ENCODE data around the gene ST6GALNAC6.

Gene ST6GALNAC6

DNA sequence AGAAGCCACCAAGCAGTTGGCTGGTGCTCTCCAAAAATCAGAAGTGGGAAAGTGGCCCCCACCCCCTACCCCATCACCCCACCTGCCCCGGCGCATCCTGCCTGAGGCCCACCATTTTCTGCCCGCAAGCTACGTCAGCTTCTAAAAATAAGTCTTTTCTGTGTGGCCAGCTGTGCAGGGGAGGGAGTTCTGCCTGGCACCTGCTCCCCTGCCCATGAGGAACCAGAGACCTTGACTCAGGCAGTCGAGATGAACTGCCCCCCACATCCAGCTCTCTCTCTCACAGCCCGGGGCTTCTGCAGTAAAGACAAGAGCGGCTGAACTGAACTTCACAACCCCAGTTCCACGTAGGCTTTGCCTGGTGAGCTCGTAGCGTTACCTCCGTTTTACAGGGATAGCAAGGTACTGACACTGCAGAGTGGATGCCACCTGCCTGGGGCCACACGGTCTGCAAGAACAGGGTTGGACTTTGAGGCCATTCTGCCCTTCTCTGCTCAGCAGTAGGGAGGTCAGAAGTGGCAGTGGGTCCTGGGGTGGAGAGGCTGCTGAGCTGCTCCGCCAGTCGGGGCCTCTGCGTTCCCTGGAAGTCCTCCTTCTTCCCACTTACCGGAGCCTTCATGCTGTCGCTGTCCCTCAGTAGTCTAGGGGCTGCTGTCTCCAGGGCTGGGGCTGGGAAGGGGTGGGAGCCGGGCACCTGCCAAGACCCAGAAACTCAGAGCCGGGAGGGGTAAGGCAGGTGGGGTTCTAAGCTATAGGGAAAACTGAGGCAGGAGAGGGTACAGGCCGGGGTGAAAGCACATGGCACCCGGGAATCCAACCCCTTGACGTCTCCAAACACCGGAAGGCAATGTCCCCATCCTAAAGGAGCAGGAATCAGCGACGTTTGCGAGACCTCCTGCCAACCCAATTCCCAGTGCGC is 16.7 kb upstream of the ST6GALNAC6 start:
- DNase-seq: no peak

DNA sequence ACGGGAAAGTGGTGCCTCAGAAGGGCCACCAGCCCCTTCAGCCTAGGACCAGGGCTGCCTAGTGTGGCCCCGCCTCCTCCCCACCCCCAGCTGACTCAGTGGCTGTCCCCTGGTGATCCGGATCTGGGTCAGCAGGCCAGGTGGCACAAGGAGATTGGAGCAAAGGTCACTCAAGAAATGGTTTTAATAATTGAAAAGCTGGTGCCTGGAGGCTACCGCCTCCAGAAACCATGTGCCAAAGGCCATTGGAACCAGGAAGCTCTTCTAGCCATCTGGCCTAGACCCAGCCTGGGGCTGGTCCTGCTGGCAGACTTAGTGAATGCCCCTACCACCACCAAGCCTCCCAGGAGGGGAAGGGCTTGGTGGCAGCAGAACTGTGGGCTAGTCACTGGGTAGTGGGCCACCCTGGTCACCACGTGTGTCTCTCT is 15.9 kb upstream of the ST6GALNAC6 start:
- DNase-seq: no peak

DNA sequence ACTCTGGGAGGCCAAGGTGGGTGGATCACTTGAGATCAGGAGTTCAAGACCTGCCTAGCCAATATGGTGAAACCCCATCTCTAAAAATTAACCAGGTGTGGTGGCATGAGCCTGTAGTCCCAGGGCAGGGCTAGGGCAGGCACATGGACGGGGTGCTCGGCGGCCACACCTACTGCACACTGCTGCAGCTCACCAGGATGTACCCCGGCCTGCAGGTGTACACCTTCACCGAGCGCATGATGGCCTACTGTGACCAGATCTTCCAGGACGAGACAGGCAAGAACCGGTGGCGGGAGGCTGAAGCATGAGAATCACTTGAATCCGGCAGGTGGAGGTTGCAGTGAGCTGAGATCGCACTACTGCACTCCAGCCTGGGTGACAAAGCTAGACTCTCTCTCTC is 14.3 kb upstream of the ST6GALNAC6 start:
- DNase-seq: no peak

DNA sequence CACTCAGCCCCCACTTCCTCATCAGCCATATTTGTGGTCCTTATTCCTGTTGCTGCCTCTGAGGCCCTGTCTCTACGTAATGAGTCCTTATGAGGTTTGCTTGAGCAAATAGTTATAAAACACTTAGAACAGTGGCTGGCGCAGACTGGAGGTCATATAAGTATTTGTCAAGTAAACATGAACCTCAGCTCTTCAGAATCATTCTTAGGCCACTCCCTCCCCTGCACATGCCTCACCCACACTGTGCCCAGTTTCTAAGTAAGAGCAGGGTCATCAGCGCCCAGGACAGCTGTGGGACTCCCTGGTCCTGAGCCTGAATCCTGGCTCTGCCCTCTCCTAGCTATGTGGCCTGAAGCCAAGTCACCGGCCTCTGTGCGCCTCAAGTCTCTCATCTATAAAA is 13.5 kb upstream of the ST6GALNAC6 start:
- no peak for DNase-seq

DNA sequence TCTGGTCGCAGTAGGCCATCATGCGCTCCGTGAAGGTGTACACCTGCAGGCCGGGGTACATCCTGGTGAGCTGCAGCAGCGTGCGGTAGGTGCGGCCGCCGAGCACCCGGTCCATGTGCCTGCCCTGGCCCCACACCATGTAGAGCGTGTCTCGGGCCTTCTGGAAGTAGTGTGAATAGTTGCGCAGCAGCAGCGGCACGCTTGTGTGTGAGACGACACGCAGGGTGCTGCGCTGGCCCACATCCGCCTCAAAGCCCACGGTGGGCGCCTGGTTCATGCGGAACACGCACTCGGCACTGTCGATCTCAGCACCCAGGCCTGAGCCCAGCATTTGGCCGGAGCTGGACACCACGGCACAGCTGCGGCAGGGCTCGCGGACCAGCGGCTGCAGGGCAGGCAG is 12.9 kb upstream of the ST6GALNAC6 start:
- no peak for DNase-seq

DNA sequence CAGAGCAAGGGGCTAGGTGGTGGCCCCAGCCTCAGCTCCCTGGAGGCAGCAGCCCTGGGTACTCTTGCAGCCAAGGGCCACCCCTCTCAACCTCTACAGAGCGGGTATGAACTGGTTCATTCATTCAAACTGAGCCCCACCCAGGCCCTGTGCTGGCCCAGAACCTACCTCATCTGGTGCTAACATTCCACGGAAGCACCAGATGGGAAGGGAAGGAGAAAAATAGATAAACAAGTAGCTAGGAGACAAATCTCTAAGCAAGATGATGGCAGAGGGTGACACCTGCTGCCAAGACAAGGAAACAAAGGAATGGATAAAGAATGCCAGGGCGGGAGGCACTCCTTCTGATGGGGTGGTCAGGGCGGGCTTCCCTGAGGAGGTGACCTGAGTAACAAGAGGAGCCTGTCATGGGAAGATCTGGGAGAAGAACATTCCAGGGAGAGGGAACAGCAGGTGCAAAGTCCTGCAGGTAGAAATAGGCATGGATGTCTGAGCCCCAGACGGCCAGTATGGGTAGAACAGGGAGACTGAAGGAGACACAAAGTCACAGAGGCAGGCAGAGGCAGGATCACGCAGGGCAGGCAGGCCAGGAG is 11.3 kb upstream of the ST6GALNAC6 start:
- DNase-seq: no peak

DNA sequence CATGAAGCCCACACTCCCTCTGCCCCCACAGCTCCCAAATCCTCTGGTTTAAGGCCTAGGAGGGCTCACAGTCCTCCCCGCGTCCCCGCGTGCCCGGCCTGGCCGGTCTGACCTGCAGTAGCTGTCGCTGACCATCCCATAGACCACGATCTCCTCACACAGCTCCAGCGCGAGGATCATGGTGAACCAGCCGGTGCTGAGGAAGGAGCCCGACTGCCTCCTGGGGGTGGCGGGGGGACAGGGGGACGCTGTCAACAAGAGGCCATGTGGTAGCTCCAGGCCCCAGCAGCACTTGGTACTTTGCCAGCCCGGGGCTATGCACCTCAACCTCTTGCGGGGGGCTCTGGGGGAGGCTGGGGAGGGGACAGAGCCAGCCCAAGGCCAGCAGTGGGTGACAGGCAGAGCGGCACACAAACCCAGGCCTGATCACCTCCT is 10.5 kb upstream of the ST6GALNAC6 start:
- no peak for DNase-seq

DNA sequence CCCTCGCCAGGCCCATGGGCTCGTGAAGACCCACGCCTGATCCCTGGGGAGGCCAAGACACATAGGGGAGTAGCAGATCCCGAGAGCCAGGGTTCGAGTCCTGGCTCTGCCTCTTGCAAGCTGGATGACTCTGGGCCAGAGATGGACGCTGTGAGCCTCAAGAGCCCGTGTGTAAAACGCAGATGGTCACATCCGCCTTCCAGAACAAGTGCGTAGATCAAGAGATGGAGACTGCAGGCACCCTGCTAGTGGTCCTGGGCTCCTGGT is 9.2 kb upstream of the ST6GALNAC6 start:
- no peak for DNase-seq

DNA sequence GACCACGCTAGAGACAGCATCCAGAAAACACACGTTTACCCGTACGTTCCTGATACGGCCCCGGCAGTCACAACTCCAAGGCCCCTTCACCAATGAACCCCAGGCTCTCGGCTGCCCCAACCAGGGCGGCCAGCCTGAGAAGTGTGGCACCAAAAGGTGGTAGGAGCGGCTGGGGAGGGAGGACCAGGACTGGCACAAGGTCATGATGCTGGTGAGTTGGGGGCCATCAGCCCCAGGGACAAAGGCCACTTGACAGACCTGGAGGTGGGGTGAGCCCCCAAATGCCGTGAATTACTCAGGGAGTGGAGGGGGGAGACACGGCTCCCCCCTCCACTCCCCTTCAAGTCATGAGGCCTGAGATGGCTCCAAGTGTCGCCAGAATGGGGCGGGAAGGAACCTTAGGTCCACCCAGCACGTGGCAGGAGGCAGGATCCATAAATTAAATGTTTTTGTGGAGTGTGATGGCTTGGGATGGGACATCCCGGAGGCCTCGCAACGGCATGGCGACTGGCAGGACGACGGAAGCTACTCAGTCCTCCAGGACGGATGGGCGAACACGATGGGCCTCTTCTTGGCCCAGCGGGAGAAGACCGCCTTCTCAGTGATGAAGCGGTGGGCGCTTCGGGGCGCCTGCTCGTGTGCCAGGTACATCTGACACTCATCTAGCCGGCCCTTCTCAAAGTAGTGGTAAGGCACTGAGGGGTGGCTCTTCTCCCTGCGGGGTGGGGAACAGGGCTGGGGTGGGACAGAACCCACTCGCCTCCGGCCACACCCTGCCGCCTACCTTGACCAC is 8.7 kb upstream of the ST6GALNAC6 start:
- no peak for DNase-seq

DNA sequence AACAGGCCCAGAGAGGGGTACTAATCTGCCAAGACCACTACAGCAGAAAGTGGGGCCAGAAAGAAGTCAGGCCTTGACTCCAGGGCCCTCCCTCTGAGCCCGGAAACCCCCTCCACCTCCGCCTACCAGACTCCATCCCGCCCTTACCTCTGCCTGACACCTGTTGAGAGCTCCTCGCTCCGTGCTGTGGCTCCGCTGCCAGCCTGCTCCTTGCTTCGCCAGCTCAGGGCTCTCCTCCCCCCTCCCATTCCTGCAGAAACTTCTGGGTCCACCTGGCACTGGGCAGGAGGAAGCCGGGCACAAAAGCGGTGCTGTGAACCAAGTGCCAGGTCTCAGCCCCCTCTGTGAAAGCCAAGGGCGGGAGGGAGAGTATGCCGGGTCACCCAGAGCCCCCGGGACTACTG is 6.4 kb upstream of the ST6GALNAC6 start:
- DNase-seq: no peak

DNA sequence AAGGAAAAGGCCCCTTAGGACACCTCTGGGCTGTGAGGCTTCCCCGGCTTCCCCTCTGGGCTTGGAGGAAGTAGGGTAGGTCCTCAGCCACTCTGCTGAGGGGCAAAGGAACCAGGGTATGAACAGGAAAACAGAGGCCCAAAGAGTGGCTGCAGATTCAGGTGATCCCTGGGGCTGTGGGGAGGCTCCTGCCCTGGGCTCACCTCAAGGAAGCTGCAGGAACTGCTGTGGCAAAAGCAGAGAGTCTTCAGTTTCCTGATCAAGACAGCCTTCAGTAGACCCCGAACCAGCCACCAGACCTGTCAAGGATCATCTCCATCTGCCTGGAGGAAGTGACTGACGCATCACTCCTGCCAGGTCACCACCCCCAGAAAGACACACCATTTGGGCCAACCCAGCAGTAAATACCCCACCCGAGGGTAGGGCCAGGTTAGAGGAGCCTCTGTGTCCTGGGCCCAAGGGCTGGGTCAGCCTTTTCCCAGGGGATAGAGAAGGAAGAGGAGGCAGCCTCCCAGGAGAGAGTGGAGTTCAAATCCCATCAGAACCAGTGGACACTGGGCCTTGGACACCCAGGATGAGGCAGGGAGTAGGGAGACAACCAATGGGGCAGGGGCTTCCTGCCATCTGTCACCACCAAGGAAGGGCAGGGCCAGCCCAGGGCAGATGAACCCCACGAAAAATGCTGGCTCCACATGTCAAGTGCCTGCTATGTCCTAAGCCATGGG is 5.8 kb upstream of the ST6GALNAC6 start:
- DNase-seq: no peak

DNA sequence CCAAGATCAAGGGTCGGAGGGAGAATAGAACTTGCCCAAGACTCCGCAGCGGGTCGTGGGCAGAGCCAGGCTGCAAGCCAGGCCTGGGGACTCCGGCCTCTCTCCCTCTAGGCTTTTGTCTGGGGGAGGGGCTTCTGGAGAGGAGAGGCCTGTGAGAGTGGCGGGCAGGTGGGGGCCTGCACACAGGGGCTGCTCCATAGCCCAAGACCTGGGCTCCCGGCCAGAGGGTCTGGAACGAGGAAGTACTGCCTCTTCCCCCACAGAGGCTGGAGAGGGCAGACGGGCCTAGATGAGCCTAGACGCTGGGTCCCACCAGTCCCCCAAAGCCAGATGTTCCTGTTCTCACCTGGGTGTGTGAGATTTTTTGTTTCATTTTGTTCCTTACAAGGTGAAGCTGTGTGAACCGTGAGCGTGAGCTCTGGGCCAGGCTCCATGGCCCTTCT is 5.2 kb upstream of the ST6GALNAC6 start:
- no peak for DNase-seq

DNA sequence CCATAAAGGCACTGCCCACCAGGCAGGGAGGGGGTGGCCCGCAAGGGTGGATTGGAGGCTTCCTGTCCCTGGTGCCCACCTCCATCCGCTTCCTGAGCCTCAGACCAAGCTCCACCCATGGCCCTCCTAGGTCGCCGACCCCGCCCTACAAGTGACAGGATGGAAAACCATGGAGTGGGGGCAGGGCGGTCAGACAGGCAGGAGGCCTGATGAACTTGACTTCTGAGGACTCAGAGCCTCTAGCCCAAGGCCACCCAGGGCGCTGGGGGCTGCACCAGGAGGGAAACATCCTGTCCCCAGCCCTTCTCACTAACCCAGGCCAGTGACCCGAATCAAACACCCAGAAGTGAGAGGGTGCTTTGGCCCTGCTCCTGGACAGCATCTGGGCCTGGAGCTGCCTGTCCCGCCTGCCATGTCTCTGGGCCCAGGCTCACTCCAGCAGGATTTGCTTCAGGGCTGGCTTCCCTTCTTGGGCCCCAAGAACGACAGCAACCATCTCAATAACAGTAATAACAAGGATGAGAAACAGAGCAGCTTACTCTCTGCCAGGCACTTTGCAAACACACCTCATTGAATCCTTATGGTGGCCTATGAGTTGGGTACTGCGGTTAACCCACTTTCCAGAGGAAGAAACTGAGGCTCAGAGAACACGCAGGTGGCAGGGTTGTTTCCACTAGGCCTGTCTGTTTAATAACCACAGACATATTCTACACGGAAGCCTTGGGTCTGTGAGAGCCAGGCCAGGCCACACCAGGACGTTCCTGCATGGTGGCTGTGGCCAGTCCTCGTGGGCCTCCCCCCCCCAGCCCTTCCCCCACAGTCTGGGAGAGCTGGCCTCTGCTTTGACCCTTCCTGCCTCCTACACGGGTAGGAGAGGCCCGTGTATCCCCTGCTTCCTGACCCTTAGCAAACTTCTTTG is 4.4 kb upstream of the ST6GALNAC6 start:
- no peak for DNase-seq

DNA sequence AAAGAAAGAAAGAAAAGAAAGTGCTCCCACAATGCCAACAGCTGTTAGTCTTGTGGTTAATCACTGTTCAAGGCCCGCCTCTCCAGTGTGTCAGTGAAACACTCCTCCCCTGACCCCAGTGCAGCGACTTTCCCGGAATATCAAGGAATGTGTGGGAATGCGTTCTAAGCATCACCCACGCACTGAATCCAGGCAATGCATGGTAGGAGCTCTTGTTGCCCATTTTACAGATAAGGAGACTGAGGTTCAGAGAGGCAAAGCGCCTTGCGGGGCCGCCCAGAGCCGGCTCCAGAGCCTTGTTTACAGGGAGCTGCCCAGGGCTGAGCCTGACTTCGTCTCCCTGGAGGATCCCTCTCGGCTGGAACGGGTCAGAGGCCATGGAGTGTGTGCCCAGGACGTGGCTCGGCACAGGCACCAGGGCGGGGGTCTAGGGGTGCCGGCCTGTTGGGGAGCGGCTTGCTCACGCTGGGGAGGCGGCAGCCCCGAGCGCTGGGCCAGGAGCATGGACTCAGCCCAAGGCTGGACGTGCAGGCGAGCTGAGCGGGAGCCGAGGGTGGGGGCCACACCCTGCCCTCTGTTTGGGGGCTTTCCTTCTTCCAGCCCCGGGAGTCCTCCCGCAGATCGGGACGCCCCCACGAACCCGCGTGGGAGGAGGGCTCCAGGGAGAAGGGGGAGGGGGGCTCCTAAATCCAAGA is 823 bp downstream of the ST6GALNAC6 start:
- DNase-seq: peak in 1 of 2 donors; percentile 64

DNA sequence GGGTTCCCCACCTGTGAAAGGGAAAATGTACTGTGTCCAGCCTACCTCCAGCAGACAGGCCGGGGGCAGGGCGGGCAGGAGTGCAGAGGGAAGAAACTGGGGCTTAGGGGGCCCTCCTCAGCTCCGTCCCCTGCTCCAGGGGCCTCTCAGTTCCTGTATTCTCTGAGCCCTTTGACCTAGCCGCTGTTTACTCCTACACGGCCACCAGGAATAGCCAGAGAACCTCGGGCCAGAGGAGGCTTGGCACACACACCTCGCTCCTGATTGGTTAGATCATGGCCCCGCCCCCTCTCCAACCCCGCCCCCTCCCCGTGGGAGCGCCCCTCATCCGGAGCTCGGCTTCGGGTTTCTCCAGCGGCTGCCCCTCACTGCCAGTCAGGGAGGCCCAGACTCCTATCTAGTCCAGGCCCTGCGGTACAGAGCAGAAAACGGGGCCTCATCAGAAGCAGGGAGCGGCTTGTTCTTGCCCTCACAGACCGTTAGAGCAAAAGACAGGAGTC is 2.2 kb downstream of the ST6GALNAC6 start:
- peak; percentile 73 to 88 for DNase-seq

DNA sequence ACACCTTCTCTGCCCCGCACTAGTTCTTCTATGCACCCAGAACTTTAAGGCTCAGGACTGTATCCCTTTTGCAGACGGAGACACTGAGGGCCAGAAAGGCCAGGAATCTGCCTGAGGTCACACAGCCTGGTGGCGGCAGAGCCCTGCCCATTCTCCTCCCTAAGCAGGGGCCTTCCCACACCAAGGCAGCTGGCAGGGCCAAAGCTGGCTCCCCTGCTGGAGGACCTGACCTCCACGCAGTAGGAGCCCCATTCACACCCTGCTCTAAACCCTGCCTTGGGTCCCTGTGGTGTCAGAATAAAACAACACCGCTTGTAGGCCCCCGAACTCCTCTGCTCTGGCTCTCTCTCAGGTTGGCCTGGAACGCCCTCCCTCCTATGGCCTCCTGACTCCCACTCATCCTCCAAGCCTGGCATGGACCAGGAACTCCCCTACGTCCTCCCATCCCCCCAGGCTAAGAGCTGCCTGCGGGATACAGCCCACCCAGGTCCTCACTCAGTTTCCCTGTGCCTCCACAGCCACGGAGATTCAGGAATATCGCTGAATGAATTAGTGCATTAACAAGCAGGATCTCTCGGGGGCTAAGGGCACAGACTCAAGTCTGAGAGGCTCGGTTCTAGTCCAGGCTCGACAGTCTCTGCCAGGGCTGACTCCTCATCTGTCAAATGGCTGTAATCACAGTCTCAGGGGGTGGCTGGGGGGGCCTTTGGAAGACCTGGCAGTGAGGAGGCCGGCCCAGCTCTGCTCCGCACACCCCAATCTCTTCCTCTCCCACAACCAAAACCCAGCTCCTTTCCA is 2.8 kb downstream of the ST6GALNAC6 start:
- no peak for DNase-seq

DNA sequence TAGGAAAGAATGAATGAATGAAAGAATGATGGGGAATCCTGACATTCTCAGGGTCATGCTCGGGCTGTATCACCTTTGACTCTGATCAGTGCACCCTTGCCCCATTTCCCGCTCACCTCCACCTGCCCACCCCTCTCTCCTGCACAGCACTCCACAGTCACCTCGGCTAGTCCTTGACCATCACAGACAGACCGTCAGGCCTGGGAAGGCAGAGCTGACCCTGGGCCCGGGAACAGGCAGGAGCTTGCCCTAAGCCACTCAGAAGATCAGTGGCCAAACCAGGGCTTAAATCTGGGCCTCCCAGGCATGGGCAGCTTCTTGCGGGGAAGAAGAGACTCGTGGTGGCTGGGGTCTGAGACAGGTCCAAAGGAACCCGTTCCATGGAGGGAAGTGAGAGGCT is 3.6 kb downstream of the ST6GALNAC6 start:
- no peak for DNase-seq

DNA sequence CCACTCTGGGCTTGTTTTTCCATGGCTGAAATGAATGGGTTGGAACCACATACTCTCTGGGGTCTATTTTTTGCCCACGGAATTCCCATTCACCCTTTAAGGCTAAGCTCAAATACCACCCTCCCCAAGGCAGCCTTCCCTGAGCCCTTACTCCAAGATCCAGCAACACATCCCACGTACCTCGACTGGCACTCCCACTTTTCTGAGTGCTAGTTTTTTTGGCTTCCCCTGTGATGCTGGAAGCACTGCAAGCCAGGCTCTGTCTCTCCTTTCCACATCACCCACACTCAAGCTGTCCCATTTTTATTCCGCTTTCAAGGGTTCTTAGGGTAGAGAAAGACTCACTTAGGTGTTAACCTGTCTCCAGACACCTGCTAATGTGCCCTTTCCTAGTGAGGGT is 6.0 kb downstream of the ST6GALNAC6 start:
- DNase-seq: no peak

DNA sequence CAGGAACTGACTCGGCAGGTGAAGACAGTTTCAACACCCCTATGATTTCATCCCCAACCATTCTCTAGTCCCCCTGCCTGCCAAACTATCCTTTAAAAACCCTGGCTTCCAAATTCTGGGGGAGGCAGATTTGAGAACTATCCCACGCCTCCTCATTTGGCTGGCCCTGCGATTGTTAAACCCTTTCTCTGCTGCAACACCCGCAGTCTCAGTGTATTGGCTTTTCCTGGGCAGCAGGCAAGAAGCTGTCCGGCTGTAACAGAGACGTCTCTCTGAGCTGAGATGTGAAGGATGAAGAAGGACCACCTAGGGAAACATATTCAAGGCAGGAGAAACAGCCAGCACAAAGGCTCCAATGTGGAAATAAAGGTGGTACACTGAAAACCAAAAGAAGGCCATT is 6.6 kb downstream of the ST6GALNAC6 start:
- DNase-seq: no peak

DNA sequence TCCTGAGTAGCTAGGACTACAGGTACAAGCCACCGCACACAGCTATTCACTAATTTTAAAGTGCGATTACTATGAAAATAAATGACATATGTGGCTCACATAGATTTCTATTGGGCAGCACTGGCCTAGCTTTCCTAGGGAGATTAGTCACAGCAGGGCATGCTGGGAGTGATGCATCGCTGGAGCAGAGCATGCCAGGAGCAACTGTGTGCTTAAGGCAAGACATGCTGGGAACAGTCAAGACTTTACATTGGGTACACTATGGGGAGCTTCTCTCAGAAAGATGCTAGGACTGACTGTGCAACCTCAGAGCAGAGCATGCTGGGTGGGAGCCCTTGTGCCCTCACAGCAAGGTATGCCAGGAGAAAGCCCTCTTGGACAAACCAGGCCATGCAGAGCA is 9.3 kb downstream of the ST6GALNAC6 start:
- DNase-seq: no peak
